Glutamatergic neuron (in vitro differentiated cells): ENCODE measurements around the gene LATS2. TPM values are rescaled to one million over a fixed set of nuclear protein-coding genes. Genes with fewer than 3 reads are reported as not detected.

Source experiments
- DNase-seq: peaks from one replicate; pipeline ENCODE4 v3.0.0; 2022
- H3K27ac Mint-ChIP-seq: one replicate; pipeline ENCODE4 v1.8.0; 2020; ENCODE audit warnings: mild to moderate bottlenecking, mixed read lengths, inconsistent platforms; ENCODE audit not compliant: unreplicated experiment
- H3K27me3 Mint-ChIP-seq: one replicate; pipeline ENCODE4 v1.8.0; 2020; ENCODE audit warnings: mild to moderate bottlenecking, moderate library complexity, mixed read lengths, inconsistent platforms; ENCODE audit not compliant: unreplicated experiment
- H3K36me3 Mint-ChIP-seq: one replicate; pipeline ENCODE4 v1.8.0; 2020; ENCODE audit warnings: mild to moderate bottlenecking, mixed read lengths, inconsistent platforms; ENCODE audit not compliant: unreplicated experiment
- H3K4me1 Mint-ChIP-seq: one replicate; pipeline ENCODE4 v1.8.0; 2020; ENCODE audit warnings: mild to moderate bottlenecking, low read depth, mixed read lengths, inconsistent platforms; ENCODE audit not compliant: unreplicated experiment
- H3K4me3 Mint-ChIP-seq: one replicate; pipeline ENCODE4 v1.8.0; 2020; ENCODE audit warnings: mild to moderate bottlenecking, mixed read lengths, inconsistent platforms; ENCODE audit not compliant: unreplicated experiment
- H3K9me3 Mint-ChIP-seq: one replicate; pipeline ENCODE4 v1.8.0; 2020; ENCODE audit warnings: mild to moderate bottlenecking, moderate library complexity, mixed read lengths, inconsistent platforms; ENCODE audit not compliant: unreplicated experiment
- CTCF ChIP-seq: fragments of 200-600 bp; sonication (generic); IDR thresholded peaks from one replicate; pipeline ENCODE4 v1.5.0; 2021; ENCODE audit not compliant: partially characterized antibody, unreplicated experiment
- total RNA-seq: library from RNA; stranded (reverse); fragmentation: NEBNext Ultra II Directional; extraction: Animal tissue kit (Norgen Biotek cat#: 25700); gene quantifications from one replicate; pipeline ENCODE4 v1.2.1, GENCODE V29; 2021; ENCODE audit not compliant: unreplicated experiment

The LATS2 gene
- total RNA-seq, 1 donor from 2014 or later = 2.2 TPM

DNA sequence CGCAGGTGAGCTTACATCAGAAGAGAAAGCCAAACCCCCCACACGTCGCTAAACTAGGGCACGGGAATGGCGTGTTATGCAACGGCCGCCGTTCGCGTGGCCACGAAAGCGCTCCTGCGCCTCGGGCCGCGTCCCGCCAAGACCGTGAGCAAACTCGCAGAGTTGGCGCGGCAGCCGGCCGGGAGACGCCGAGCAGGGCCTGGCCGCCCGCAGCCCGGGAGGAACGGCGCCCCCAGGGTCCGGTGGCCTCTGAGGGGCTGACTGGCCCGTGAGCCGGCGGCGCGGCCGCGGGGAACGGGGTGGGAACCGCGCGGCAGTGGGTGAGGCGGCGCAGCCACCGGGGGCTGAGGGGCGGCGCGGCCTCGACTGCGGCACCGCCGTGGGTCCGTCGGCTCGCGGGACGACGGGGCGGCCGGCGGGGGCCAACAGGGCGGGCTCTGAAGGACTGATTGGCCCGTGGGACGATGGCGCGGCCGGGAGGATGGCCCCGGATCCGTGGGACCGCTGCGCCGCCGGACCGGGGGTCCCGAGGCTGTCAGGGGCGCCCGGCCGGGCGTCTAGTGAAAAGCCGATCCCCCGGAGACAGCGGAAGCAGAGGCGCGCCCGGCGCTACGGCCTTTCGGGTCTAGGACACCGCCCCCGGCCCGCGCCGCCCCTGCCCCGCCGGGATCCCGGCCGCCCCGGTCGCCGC, 903 bp downstream of the LATS2 start:
- peak; percentile 32 for DNase-seq
- Mint-ChIP-seq H3K27ac (no peak overlapping the region), H3K9me3 (peaks cover 4% of the 10 kb centered on the region), H3K4me3 (peak overlapping the region; percentile 46), H3K36me3 (no peaks in the 10 kb centered on the region), H3K27me3 (peaks cover 6% of the 10 kb centered on the region), H3K4me1 (no peaks in the 10 kb centered on the region)
- no peak for TF ChIP-seq CTCF

DNA sequence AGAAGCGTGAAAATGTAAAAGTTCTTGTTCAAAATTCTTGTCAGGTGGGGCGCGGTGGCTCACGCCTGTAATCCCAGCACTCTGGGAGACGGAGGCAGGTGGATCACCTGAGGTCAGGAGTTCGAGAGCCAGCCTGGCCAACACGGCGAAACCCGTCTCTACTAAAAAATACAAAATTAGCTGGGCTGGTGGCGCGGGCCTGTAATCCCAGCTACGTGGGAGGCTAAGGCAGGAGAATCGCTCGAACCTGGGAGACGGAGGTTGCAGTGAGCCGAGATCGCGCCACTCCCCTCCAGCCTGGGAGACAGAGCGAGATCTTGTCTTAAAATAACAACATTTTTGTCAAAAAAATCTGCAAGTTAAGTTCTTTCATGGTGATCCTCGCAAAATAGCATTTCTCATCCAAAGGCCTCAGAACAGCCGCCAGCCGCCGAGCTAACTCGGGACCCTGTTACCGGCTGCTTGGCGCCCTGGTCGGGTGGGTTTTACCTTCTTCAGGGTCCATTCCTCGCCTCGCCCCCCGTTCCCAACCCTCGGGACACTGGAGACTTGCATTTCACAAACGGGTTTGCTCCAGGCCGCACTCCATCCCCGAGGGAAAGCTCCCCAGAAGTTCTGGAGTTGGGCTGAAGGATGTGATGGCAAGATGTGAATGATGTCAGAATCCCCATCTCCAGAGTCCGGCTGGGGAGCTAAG, 1.6 kb downstream of the LATS2 start:
- H3K4me1 Mint-ChIP-seq = no peaks in the 10 kb centered on the region
- H3K27ac Mint-ChIP-seq = no peak overlapping the region
- no peak for TF ChIP-seq CTCF
- H3K4me3 Mint-ChIP-seq = peak overlapping the region; percentile 46
- peaks cover 4% of the 10 kb centered on the region for H3K9me3 Mint-ChIP-seq
- DNase-seq = no peak
- H3K36me3 Mint-ChIP-seq = no peaks in the 10 kb centered on the region
- peaks cover 6% of the 10 kb centered on the region for H3K27me3 Mint-ChIP-seq

DNA sequence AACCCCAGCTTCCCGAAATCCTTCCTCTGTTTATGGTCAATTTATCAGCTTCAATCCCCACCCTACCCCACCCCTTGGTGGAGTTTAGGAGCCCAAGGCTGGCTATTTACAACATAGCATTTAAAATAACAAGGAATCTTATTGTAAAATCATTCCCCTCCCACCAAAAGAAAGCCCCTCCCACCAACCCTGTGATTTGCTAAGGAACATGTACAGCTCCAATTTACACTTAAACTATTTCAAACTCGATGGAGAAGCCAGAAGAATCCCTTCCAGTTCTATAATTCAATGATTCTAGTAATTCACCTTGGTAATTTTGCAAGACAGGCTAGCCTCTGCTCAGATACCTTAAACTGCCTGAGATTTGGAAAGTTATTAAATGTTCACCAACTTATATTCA, 3.0 kb downstream of the LATS2 start:
- DNase-seq = no peak
- Mint-ChIP-seq H3K36me3 (no peaks in the 10 kb centered on the region), H3K27ac (no peak overlapping the region), H3K27me3 (peaks cover 6% of the 10 kb centered on the region), H3K9me3 (peaks cover 4% of the 10 kb centered on the region), H3K4me3 (no peak overlapping the region), H3K4me1 (no peaks in the 10 kb centered on the region)
- TF ChIP-seq CTCF = no peak

DNA sequence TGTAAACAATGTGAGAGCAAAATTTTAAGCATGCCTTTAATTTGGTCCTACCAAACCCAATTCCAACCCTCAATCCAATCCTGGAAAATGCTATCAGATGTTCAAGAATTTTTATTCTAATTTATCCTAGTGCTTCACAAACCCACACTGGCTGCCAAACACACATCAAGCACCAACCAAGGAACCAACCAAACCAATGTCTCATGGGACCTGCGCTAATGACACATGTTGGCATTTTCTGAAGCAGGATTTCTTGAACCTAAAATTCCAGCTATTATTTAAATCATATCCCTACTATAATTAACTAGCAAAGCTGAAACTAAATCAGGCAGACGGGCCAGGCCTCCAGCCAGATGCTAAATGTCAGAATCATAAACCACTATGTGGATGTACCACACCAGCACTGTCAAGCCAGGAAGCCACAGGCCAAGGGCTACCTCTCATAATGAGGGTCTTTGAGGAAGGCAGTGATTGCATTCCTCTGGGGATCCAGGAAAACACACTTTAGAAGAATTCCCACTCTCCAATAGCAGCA, 5.8 kb downstream of the LATS2 start:
- DNase-seq = no peak
- Mint-ChIP-seq H3K27me3 (peaks cover 6% of the 10 kb centered on the region), H3K36me3 (no peaks in the 10 kb centered on the region), H3K4me1 (no peaks in the 10 kb centered on the region), H3K27ac (no peak overlapping the region), H3K9me3 (peaks cover 1% of the 10 kb centered on the region), H3K4me3 (no peak overlapping the region)
- no peak for TF ChIP-seq CTCF

GRCh38 chr13:21055016-21055415, 6.4 kb downstream of the LATS2 start:
- H3K9me3 Mint-ChIP-seq = peaks cover 1% of the 10 kb centered on the region
- H3K27ac Mint-ChIP-seq = no peak overlapping the region
- H3K4me1 Mint-ChIP-seq = no peaks in the 10 kb centered on the region
- TF ChIP-seq CTCF = no peak
- DNase-seq = no peak
- H3K27me3 Mint-ChIP-seq = peaks cover 4% of the 10 kb centered on the region
- H3K36me3 Mint-ChIP-seq = no peaks in the 10 kb centered on the region
- no peak overlapping the region for H3K4me3 Mint-ChIP-seq
